GM19238 (cell line): Measurements from ENCODE around the gene LNPK.
"Not testable (repeated sequence)": the region's sequence is repeated elsewhere in the genome, so short reads cannot be mapped to it uniquely, and the experiment has no call there.

ENCODE experiments used
- DNase-seq: peaks from one replicate; pipeline ENCODE4 v3.0.0; 2011; ENCODE audit warnings: low spot score; ENCODE audit not compliant: insufficient read length

Gene LNPK

GRCh38 chr2:175913849-175914743 is 88.0 kb downstream of the LNPK start:
- DNase-seq: not testable (repeated sequence)

- DNase-seq: not testable (repeated sequence)
These were observed 88.8 kb downstream of the LNPK start for GRCh38 chr2:175913267-175913666.

GRCh38 chr2:175904035-175904434 is 98.0 kb downstream of the LNPK start:
- no peak for DNase-seq

- no peak for DNase-seq
These were observed 98.6 kb downstream of the LNPK start for GRCh38 chr2:175903384-175903936.

GRCh38 chr2:175895957-175896356 is 106.1 kb downstream of the LNPK start:
- not testable (repeated sequence) for DNase-seq

- DNase-seq: no peak
These were observed 110.0 kb downstream of the LNPK start for GRCh38 chr2:175892046-175892445.

GRCh38 chr2:175890636-175891242 is 111.3 kb downstream of the LNPK start:
- DNase-seq: no peak

- DNase-seq: no peak
These were observed 112.3 kb downstream of the LNPK start for GRCh38 chr2:175889701-175890302.

GRCh38 chr2:175887776-175888175 is 114.3 kb downstream of the LNPK start:
- no peak for DNase-seq

- no peak for DNase-seq
These were observed 117.2 kb downstream of the LNPK start for GRCh38 chr2:175884697-175885393.

GRCh38 chr2:175883586-175884194 is 118.4 kb downstream of the LNPK start:
- DNase-seq: no peak

- no peak for DNase-seq
These were observed 122.4 kb downstream of the LNPK start for GRCh38 chr2:175879679-175880078.

GRCh38 chr2:175877845-175878544 is 124.1 kb downstream of the LNPK start:
- no peak for DNase-seq

- DNase-seq: no peak
These were observed 127.8 kb downstream of the LNPK start for GRCh38 chr2:175874291-175874690.
